GM15510 (cell line): ENCODE measurements around the gene CLDN5.

Source experiments
- POLR2A ChIP-seq: IDR thresholded peaks from 3 replicates; pipeline ENCODE4 v1.6.1; 2011; ENCODE audit warnings: borderline replicate concordance; ENCODE audit not compliant: insufficient read length; ENCODE audit errors: extremely low read depth

CLDN5 gene

DNA sequence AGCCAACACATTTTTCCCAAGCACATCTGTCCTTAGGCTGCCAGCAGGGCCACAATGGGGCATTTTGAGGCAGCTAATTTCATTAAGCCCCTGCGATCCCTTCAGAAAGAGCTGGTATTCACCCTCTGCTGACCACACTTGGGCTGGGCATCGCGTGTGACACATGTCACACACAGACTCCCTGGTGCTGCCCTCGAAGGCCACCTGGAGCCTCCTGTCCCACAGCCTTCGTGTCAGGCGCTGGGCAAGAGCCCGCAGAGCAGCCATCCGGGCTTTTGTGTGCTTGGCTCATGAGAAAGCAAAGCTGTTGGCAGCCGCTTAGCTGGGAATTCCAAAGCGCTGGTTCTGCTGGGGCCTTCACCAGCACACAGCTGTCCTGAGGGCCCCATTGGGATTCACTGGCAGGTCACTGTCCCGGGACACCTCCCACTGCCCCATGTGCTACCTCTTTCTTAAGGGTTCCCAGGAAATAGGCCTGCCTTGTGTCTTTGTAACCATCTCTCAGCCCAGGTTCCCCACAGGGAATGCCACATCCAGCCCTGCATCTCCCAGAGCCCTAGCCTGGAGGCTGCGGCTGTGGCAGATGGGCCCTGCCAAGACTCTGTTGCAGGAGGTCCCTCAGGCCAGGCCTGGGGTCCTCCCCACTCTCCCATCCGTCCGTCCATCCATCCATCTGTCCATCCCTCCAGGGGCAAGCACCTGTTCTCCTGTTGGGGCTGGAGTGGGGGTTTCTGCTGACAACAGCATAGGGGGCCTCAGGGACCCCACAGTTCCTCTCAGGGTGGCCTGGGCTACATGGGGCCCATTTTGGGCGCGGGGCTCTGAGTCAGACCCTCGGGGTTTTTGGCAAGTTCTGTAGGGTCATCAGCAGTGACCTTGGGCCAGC is 4.9 kb downstream of the CLDN5 start:
- TF ChIP-seq POLR2A: no peak

DNA sequence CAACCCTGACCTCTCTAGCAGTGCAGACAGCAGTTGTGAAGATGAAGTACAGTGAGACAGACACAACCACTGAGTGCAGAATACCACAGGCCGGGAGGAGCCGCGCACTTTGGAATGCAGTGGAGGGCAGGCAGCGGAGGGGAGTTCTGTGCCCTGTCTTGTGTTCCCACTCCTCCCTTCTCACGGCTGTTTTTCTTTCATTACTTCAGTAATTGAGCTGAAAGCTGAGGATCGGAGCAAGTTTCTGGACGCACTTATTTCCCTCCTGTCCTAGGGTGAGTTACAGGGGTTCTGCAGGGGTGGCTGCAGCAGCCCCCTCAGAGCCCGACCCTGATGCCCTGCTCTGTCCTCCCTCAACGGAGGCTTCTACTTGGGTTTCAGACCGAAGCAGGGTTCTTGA is 5.6 kb downstream of the CLDN5 start:
- no peak for TF ChIP-seq POLR2A

DNA sequence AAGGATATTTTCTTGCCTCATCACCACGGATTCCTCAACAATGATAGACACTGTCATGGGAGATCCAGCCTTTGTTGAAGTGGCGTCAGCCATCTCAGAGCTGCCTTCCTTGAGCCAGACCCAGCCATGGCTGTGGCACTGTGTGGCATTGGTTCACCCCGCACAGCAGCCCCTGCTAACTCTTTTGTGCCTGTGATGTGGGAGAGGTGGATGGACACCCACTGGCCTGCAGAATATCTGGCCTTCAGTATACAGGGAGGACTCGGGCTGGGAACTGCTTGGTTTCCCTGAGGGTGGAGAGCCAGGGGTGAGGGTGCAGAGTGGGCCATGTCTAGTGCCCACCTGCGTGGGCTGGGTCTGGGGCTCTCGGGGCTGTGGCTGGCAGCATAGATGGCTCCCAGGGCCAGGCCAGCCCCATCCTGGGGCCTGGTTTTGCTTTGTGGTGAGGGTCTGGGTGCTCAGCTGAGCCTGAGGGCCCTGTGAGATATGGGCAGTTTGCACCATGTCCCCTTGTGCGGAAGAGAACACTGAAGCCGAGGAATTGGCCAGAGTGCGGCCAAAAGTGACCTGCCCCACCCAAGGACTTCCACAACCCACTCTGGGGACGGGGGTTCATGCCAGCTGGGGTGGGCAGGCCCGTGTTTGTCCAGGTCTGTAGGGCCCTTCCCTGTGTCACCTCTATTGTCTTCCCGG is 6.1 kb downstream of the CLDN5 start:
- no peak for TF ChIP-seq POLR2A

DNA sequence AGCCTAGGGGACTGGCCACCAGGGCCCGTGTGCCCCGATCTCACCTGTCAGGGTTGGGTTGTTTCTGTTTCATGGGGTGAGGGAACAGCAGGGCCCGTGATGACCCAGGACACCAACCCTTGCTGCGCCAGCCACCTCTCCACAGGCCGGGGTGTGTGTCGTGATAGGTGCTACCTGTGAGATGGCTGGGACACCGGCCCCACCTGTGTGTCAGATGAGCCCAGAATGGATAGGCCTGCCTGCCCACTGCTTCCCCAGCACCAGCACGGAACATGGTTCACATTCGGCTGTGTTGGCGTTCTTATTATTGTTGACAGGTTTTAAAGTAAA is 7.1 kb downstream of the CLDN5 start:
- no peak for TF ChIP-seq POLR2A

DNA sequence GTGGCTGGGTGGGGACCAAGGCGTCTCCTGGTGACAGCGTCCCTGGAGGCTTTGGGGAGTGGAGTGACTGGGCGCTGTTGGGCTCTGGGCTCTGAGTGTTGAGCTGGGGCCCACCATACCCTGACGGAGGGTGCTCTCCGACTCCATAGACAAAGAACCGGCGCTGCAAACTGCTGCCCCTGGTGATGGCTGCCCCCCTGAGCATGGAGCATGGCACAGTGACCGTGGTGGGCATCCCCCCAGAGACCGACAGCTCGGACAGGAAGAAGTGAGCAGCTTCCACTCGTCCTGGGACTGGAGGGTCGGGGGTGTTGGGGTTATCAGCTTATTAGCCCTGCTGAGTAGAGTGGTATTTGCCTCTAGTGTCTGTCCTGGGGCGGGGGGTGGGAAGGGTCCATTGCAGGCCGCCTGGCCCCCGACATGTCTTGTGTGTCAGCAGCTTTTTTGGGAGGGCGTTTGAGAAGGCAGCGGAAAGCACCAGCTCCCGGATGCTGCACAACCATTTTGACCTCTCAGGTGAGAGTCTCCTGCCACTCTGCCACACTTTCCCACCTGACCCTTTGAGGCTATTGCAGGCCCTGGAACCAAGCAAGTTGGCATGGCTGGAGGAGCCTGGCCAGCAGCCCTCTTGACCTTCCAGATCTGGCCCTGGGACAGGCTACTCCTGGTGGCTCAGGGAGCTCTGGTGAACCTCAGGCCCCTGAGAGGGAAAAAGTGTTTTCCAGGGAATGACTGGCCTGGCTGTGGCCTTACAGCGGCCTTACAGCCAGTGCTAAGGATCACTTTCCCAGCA is 7.6 kb downstream of the CLDN5 start:
- TF ChIP-seq POLR2A: no peak

DNA sequence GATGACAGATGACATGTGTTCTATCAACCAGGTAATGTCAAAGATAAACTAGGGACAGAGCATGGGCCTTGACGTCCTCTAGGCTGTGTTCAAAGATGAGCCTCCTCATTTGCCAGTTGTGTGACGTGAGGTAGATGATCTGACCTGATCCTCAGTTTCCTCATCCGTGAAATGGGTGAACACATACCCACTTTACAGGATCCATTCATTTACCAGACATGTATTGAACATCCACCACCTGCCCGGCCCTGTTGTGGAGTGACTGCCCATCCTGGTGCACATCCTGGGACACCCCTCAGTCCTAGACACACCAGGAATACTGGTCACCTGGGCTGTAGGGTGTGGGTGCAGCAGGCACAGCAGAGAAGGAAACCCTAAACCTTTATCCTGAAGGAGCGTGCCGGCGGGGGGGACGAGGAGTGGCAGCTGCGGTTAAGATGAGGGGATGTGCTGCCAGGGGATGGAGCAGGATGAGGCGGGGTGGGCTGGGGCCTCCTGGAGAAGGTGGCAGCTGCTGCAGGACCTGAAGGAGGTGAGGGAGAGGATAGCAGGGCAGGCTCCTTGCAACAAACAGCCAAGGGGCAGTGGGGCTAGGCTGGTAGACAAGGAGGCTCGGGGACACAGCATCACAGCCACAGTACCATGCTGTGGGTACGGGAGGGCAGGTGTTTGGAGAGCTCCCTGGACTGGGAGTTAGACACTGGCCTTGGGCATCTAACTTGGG is 8.4 kb downstream of the CLDN5 start:
- TF ChIP-seq POLR2A: no peak

DNA sequence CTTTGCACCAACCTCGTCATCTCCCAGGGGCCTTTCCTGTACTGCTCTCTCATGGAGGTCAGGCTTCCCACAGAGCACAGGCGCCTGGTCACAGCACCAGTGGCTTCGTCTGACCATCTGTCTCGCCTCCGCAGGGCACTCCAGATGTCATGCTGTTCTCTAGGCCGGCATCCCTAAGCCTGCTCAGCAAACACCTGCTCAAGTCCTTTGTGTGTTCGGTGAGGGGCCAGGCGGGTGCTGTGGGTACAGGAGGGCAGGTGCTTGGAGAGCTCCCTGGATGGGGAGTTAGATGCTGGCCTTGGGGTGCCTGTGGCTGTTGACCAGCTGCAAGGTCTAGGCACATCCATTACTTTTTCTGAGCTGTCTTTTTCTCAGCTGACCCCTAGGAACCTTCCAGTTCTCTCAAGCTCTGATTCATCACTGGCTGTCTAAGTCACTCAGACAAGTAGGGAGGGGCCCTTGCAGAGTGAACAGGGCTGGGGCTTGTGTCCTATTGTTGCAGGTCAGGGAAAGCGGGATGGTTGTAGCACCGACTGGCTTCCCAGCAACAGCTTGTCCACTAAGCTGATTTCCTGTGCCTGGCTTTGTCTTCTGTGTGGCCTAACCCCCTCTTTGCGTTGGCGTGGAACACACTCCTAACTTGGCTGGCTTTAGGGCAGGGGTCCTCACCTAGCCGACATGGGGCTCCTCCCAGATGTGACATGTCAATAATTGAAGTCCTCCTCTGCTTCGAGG is 9.2 kb downstream of the CLDN5 start:
- TF ChIP-seq POLR2A: no peak

DNA sequence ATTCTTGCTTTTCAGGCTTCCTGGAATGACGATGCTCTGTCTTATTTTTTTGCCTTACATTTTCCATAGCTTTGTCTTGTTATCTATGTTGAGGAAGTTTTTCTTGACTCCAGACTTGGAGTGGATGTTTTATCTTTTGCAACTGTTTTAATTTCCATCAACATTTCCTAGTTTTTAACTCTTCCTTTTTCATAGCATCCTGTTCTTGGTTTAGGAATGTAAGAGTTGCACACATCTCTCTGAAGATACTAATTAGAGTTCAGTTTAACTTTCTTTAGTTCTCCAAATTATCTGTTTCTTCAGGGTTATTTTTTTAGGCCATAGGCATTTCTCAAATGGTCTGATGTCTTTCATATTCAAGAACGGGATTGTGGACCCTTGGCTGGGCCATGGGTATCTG is 10.4 kb downstream of the CLDN5 start:
- no peak for TF ChIP-seq POLR2A

DNA sequence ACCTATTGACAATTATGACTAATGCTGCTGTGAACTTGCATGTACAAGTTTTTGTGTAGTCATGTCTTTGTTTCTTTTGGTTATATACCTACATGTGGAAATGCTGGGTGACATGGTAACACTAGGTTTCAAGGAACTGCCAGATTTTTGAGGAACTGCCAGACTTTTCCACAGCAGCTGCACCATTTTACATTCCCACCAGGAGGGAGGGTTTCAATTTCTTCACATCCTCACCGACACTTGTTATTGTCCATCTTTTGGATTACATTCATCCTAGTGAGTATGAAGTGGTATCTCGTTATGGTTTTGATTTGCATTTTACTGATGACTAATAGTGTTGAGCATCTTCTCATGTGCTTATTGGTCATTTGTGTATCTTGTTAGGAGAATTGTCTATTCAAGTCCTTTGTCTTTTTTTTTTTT is 13.3 kb downstream of the CLDN5 start:
- TF ChIP-seq POLR2A: no peak

DNA sequence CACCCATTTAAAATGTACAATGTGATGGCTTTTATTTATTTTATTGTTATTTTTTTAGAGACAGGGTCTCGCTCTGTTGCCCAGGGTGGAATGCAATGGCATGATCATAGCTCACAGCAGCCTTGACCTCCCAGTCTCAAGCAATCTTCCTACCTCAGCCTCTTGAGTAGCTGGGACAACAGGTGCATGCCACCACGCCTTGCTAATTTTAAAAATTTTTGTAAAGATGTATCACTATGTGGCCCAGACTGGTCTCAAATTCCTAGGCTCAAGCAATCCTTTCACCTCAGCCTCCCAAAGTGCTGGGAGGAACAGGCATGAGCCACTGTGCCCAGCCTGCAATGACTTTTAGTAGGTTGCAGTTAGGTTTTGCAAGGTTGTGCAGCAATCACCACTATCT is 14.3 kb downstream of the CLDN5 start:
- TF ChIP-seq POLR2A: no peak

DNA sequence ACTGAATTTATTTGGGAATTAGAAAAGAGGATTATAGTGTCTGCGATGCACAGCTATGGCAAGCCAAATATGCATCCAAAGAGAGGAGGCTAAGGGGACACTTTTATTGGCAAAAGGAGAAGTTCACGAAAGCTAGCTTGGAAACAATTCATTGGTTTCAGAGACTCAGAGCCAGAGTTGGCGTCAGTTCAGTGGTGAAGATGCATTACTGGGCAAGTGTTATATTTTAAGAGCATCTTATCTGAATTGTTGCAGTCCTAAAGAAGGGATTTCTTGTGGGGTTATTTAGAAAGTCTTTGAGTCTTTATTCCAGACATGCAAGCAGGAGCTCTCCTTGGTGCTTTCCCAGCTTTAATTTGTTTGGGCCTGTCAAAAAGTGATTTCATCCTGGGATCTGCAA is 15.0 kb downstream of the CLDN5 start:
- TF ChIP-seq POLR2A: no peak

DNA sequence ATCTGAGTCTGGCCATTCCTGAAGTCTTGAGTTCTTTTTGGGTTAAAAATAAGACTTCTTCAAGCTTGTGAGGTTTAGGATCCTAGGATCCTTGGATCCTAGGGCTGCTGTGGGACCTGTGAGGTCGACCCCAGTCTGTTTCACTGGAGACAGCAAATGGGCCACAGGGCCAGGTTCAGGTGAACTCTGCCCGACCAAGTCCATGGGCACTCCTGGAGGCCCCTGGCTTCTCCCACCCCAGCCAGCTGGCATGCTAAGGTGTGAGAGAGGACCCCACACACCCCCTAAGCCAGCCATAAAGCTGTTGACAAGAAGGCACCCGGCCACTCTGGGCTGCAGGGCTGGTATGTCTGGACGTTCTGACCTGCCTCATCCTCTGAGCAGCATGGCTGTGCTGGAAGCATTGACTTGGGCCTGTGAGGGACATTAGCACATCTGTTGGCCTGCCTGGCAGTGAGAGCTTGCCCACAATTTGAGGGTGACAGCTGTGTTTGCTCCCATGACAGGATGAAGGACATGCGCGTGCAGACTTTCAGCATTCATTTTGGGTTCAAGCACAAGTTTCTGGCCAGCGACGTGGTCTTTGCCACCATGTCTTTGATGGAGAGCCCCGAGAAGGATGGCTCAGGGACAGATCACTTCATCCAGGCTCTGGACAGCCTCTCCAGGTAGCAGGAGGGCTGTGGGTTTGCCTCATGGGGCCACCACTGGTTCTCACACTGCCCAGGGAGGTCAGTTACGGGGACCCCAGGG is 16.0 kb downstream of the CLDN5 start:
- TF ChIP-seq POLR2A: no peak

DNA sequence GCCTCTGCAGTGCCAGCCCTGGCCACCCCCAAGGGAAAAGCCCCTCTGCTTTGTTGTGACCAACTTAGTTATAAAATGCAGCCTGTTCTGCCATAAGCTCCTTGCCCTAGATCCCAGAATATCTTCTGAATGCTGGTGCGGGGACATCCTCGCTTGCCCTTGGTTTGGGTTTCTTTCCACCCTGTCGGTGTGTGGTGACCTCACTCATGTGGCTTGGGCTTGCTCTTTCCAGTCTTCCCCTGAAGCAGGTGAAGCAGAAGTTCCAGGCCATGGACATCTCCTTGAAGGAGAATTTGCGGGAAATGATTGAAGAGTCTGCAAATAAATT is 16.7 kb downstream of the CLDN5 start:
- no peak for TF ChIP-seq POLR2A
